DOHH2 (cell line): Measurements from ENCODE around the gene IMMP2L.

Experiments used
- H3F3A ChIP-seq: fragments of 200-600 bp; sonication (generic), shearing (Covaris generic); 2 replicates; pipeline ENCODE4 v1.6.0; 2016; ENCODE audit warnings: antibody characterized with exemption, mild to moderate bottlenecking; ENCODE audit not compliant: control insufficient read depth, insufficient read depth
- H3K27ac ChIP-seq: fragments of 200-600 bp; sonication (generic); 2 replicates; pipeline ENCODE4 v1.5.1; 2014; ENCODE audit warnings: low read depth, mild to moderate bottlenecking, low read length, moderate library complexity
- H3K27me3 ChIP-seq: fragments of 200-600 bp; sonication (generic); 2 replicates; pipeline ENCODE4 v1.6.1; 2014; ENCODE audit warnings: mild to moderate bottlenecking, low read length, mixed read lengths; ENCODE audit not compliant: control insufficient read depth
- H3K36me3 ChIP-seq: fragments of 200-600 bp; sonication (generic); 2 replicates; pipeline ENCODE4 v1.6.1; 2014; ENCODE audit warnings: mild to moderate bottlenecking, low read length, moderate library complexity, mixed read lengths; ENCODE audit not compliant: control insufficient read depth
- H3K4me1 ChIP-seq: fragments of 200-600 bp; sonication (generic); 2 replicates; pipeline ENCODE4 v1.6.1; 2014; ENCODE audit warnings: mild to moderate bottlenecking, low read length, mixed read lengths; ENCODE audit not compliant: control insufficient read depth
- H3K4me2 ChIP-seq: fragments of 200-600 bp; sonication (generic); 2 replicates; pipeline ENCODE4 v1.6.0; 2014; ENCODE audit warnings: mild to moderate bottlenecking, low read length, moderate library complexity
- H3K4me3 ChIP-seq: fragments of 200-600 bp; sonication (generic); 2 replicates; pipeline ENCODE4 v1.5.1; 2014; ENCODE audit warnings: mild to moderate bottlenecking, low read length, mixed read lengths
- H3K79me2 ChIP-seq: fragments of 200-600 bp; sonication (generic); 2 replicates; pipeline ENCODE4 v1.6.1; 2014; ENCODE audit warnings: mild to moderate bottlenecking, low read length, mixed read lengths; ENCODE audit not compliant: control insufficient read depth
- H3K9me2 ChIP-seq: fragments of 200-600 bp; sonication (generic); replicated peaks from 2 replicates; pipeline ENCODE4 v1.6.1; 2014; ENCODE audit warnings: mild to moderate bottlenecking, low read length, mixed read lengths; ENCODE audit not compliant: control insufficient read depth
- H3K9me3 ChIP-seq: fragments of 200-600 bp; sonication (generic); 2 replicates; pipeline ENCODE4 v1.6.1; 2014; ENCODE audit warnings: antibody characterized with exemption, low read length, mixed read lengths; ENCODE audit not compliant: control insufficient read depth, insufficient read depth
- H4K20me1 ChIP-seq: fragments of 200-600 bp; sonication (generic); 2 replicates; pipeline ENCODE4 v1.6.0; 2014; ENCODE audit warnings: low read depth, mild to moderate bottlenecking, antibody characterized with exemption, low read length, moderate library complexity; ENCODE audit not compliant: control insufficient read depth, insufficient read depth
- EZH2phosphoT487 ChIP-seq: fragments of 200-600 bp; sonication (generic); IDR thresholded peaks from 2 replicates; pipeline ENCODE4 v1.6.1; 2017; ENCODE audit warnings: borderline replicate concordance, mild to moderate bottlenecking, antibody characterized with exemption, low read length, moderate library complexity, mixed read lengths
- TF ChIP-seq, protein P1 (sequence below): fragments of 200-600 bp; sonication (generic); IDR thresholded peaks from one replicate; pipeline ENCODE4 v1.5.1; 2014; ENCODE audit warnings: antibody characterized with exemption, mild to moderate bottlenecking, low read depth, low read length; ENCODE audit not compliant: poor library complexity, severe bottlenecking

Gene IMMP2L

DNA sequence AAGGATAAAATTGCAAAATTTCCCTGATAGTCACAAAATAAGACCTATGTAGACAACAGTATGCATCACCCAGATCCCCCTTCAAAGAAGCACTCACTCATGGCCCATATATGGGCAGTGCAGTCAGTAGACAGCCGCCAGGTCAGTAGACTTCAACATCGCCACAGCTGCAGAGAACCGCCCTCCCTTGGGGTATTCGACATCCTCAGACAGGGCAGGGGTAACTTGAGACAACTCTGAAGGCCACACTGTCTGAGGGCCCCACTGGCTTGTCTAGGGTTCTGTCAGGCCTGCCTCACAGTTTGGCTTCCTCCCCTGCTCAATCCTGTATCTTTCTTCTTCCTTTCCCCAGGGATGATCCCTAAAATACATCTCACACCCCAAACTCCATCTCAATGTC, 172.3 kb downstream of the IMMP2L start:
- Histone ChIP-seq H4K20me1 (no peaks in the 10 kb centered on the region), H3K27ac (no peak overlapping the region), H3K4me2 (no peak overlapping the region), H3K79me2 (no peaks in the 10 kb centered on the region), H3K9me3 (no peaks in the 10 kb centered on the region), H3K4me1 (no peaks in the 10 kb centered on the region), H3K36me3 (no peaks in the 10 kb centered on the region), H3K27me3 (no peaks in the 10 kb centered on the region), H3F3A (no peaks in the 10 kb centered on the region), H3K4me3 (no peak overlapping the region), H3K9me2 (no peaks in the 10 kb centered on the region)
- TF ChIP-seq EZH2phosphoT487, result no peak
- TF ChIP-seq, protein P1, sequence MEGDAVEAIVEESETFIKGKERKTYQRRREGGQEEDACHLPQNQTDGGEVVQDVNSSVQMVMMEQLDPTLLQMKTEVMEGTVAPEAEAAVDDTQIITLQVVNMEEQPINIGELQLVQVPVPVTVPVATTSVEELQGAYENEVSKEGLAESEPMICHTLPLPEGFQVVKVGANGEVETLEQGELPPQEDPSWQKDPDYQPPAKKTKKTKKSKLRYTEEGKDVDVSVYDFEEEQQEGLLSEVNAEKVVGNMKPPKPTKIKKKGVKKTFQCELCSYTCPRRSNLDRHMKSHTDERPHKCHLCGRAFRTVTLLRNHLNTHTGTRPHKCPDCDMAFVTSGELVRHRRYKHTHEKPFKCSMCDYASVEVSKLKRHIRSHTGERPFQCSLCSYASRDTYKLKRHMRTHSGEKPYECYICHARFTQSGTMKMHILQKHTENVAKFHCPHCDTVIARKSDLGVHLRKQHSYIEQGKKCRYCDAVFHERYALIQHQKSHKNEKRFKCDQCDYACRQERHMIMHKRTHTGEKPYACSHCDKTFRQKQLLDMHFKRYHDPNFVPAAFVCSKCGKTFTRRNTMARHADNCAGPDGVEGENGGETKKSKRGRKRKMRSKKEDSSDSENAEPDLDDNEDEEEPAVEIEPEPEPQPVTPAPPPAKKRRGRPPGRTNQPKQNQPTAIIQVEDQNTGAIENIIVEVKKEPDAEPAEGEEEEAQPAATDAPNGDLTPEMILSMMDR, result no peak

DNA sequence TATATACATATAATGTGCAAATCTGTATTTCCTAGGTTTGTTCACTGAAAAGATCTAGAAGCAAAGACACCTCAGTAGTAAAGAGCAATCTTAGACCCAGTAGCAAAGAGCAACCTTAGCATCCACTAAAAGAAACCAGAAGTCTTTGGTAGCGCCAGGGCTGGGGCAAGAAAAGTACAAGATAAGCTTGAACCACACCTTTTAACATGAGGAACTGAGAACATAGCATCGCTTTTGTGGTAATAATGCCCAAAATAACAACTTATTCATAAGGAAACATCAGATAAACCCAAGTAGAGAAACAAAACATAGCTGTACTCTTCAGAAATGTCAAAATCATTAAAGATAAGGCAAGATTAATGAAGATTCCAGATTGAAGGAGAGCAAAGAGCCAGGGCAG, 173.4 kb downstream of the IMMP2L start:
- TF ChIP-seq, protein P1, result no peak
- no peak for TF ChIP-seq EZH2phosphoT487
- Histone ChIP-seq H3F3A (no peaks in the 10 kb centered on the region), H4K20me1 (no peaks in the 10 kb centered on the region), H3K9me3 (no peaks in the 10 kb centered on the region), H3K4me2 (no peak overlapping the region), H3K27ac (no peak overlapping the region), H3K27me3 (no peaks in the 10 kb centered on the region), H3K4me3 (no peak overlapping the region), H3K9me2 (no peaks in the 10 kb centered on the region), H3K36me3 (no peaks in the 10 kb centered on the region), H3K4me1 (no peaks in the 10 kb centered on the region), H3K79me2 (no peaks in the 10 kb centered on the region)

DNA sequence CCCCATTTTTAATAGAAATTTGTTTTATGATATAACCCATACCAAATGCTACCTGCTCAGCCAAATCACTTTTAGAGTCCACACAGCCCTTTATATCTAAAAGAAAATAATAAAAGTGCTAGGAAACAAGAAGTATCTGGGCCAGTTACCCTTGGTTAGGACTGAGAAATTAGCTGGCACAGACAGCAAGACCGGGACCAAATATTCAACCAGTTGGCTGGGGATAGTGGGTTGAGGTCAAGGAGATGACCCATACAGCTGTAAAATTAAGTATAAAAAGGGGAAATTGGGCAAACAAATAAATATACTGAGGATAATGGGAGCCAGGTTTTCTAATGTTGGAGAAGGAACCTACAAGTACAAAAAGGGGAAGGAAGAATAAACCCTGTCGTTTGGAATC, 174.3 kb downstream of the IMMP2L start:
- H3K27ac ChIP-seq, result no peak overlapping the region
- H3K27me3 ChIP-seq, result no peaks in the 10 kb centered on the region
- H4K20me1 ChIP-seq, result no peaks in the 10 kb centered on the region
- no peak overlapping the region for H3K4me3 ChIP-seq
- H3K79me2 ChIP-seq, result no peaks in the 10 kb centered on the region
- TF ChIP-seq, protein P1, result no peak
- no peak for TF ChIP-seq EZH2phosphoT487
- H3K9me3 ChIP-seq, result no peaks in the 10 kb centered on the region
- H3K4me2 ChIP-seq, result no peak overlapping the region
- no peaks in the 10 kb centered on the region for H3K9me2 ChIP-seq
- no peaks in the 10 kb centered on the region for H3K4me1 ChIP-seq
- H3F3A ChIP-seq, result no peaks in the 10 kb centered on the region
- no peaks in the 10 kb centered on the region for H3K36me3 ChIP-seq
